Measurements from ENCODE around the gene ALDH3B1.

Gene ALDH3B1

DNA sequence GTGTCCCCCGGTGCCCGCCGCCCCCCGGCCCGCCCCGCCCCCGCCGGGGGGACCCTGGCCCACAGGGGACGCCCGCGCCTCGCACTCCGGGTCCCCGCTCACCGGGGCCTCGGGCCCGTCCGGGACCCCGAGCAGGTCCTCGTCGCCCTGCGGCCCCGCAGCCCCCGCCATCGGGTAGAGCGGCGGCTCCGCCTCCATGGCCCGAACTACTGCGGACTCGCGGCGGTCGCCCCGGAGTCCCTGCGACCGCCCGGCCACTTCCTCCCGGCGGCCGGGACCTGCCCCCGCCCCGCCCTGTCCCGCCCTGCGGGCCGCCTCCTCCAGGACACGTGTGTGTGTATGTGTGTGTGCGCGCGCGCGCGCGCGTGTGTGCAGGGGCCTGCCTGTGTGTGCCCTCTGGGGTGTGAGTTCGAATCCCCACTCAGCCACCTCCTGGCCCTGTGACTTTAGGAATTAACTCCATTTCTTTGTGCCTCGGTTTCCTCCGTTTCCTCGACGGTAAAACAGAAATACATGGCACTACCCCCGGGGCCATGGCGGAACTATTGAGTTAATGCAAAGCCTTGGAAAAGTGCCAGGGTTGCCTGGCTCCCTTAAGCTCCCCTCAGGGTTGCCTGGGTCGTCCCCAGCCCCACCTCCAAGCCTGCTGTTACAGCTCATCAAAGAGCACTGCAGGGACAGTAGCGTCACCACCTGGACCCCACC is 6.1 kb upstream of the ALDH3B1 start, which contains the start of gene UNC93B1:
Gene UNC93B1, minus strand, starts transcription at position 252 of the 705 bp plus-strand sequence. Its CDS starts 54 bp downstream, at position 198.
- DNase-seq = peak; percentile 91
- Histone ChIP-seq H3K4me1 (peaks cover 6% of the 10 kb centered on the region), H3K27me3 (no peaks in the 10 kb centered on the region), H3K9me3 (no peaks in the 10 kb centered on the region), H3K4me3 (ENCODE audit: low read depth, low read length) (peak within 1 kb of the TSS; percentile 59), H3K36me3 (no peaks in the 10 kb centered on the region)
- no peak for TF ChIP-seq CTCF (IDR thresholded peaks at IDR 0.05; ENCODE audit: low read depth, low read length)

DNA sequence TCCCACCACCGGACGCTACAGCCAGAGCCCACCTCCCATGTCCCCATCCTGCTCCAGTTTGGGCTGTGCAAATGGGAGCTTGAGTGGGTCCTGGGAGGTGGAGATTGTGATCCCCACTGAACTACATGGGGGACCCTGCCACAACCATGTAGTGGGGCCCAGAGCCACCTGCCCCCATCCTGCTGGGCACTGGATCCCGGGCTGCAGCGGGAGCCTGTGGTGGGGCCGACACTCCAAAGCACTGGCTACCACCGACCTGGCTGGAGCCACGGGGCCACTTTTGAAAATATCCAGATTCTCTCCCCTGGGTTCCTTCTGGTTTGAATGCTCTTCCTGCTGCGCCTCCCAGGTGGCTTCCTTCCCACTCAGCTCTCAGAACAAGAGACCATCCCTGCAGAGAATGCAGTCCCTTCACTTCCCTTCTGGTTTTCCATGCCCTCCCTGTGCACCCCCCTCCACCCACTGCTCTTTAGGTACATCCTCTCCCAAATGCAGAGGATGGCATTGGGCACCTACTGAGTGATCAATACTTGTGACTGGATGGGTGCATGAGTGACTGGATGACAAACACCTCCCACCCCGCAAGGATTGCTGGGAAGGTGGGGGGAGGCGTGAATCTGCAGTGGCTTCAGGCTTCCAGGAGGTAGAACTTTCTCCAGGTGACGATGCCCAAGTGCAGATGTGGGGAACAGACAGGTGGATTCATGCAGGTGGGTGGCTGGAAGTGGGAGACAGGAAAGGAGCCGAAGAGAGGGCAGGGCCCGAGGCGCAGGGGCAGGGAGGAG is 5.4 kb upstream of the ALDH3B1 start:
- no peak for DNase-seq
- no peaks in the 10 kb centered on the region for H3K9me3 ChIP-seq
- H3K4me3 ChIP-seq (ENCODE audit: low read depth, low read length) = peak overlapping the region; percentile 59
- no peaks in the 10 kb centered on the region for H3K36me3 ChIP-seq
- peaks cover 13% of the 10 kb centered on the region for H3K4me1 ChIP-seq
- no peak for TF ChIP-seq CTCF (IDR thresholded peaks at IDR 0.05; ENCODE audit: low read depth, low read length)
- H3K27me3 ChIP-seq = no peaks in the 10 kb centered on the region

- Histone ChIP-seq H3K4me3 (ENCODE audit: low read depth, low read length) (no peak overlapping the region), H3K9me3 (no peaks in the 10 kb centered on the region), H3K4me1 (peaks cover 23% of the 10 kb centered on the region), H3K27me3 (no peaks in the 10 kb centered on the region), H3K36me3 (no peaks in the 10 kb centered on the region)
- TF ChIP-seq CTCF (IDR thresholded peaks at IDR 0.05; ENCODE audit: low read depth, low read length) = no peak
- DNase-seq = no peak
Observed at GRCh38 chr11:68006606-68007166, 3.4 kb upstream of the ALDH3B1 start.

DNA sequence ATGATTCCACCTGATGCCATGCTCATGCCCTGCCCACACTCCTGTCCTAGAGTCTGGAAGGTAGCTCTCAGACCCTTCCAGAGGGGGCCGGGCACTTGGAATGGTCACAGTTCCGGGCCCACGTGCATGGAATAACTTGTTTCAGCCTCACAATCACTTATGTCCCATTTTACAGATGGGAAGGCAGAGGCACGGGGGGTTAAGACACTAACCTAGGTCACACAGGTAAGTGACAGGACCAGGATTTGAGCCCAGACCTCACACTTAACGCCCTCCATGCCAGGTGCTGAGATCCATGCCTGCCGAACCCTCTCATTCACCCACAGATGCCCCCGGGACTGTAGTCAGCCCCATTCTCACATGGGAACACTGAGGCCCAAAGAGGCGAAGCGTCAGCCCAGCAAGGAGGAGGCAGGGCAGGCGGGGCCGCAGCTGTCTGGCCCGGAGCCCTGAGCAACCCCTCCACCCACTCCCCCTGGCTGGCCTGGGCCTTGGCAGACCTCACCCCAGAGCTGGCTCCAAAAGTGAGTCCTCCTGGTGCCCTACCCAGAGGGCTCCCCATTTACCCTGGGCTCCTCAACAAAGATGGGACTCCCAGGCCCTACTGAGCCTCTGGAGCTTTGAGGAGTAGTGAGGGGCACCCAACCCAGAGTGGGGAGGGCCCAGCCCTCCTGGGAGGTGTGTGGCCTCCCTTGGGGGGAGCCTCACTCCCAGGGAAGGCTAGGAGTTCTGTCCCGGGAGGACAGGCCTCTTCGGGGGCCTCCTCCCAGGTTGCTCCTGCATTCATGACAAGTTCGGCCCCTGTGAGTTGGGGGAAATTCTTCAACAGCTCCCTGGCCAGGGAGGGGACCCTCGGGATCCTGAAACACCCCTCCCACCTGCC is 2.4 kb upstream of the ALDH3B1 start:
- TF ChIP-seq CTCF (IDR thresholded peaks at IDR 0.05; ENCODE audit: low read depth, low read length) = no peak
- DNase-seq = peak; percentile 11
- H3K27me3 ChIP-seq = no peaks in the 10 kb centered on the region
- peaks cover 23% of the 10 kb centered on the region for H3K4me1 ChIP-seq
- no peak overlapping the region for H3K4me3 ChIP-seq (ENCODE audit: low read depth, low read length)
- H3K9me3 ChIP-seq = no peaks in the 10 kb centered on the region
- no peaks in the 10 kb centered on the region for H3K36me3 ChIP-seq

DNA sequence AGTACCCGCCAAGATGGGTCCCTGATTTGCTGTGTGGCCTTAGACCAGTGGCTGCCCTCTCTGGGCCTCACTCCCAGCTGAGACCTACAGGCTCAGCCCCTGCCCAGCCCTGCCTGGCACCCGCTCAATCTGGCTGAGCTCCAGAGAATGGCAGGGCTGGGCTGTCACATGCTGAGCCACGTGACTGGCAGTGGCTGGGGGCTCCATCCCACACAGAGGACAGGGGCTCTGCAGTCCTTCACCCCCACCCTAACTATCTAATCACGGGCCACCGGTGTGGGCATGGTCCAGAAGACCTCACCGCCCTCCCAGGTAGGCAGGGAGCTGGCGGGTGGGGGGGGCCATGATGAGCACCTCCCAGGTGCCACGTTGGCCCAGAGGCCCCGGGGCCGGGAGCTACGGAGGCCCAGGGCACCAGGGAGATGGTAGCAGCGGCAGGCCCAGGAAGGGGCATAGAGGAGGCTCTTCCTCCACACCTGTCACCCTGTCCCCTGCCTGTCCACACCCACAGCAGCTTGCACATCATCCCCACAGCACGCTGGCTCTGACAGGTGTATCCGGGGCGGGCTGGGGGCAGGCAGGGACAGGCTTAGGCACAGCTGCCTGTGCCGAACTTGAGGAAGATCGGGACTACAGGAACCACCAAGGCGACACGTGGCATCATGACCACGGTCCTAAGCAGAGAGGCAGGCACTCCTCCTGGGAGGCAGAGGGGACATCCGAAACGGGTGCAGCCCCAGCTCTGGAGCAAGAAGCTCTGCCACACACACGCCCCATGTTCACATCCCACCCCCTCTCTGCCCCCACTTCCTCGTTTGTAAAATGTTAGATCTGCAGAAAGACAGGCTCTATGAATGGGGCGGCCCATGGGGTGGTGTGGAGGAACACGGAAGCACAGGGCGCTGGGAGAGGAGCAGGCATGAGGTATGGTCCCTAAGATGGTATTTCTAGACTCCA is 1.5 kb upstream of the ALDH3B1 start:
- H3K4me3 ChIP-seq (ENCODE audit: low read depth, low read length) = no peak overlapping the region

More for the DNA sequence above, 1.5 kb upstream of the ALDH3B1 start:
- Histone ChIP-seq H3K9me3 (no peaks in the 10 kb centered on the region), H3K27me3 (no peaks in the 10 kb centered on the region), H3K4me1 (peaks cover 23% of the 10 kb centered on the region), H3K36me3 (no peaks in the 10 kb centered on the region)
- TF ChIP-seq CTCF (IDR thresholded peaks at IDR 0.05; ENCODE audit: low read depth, low read length) = no peak
- DNase-seq = peak; percentile 57
